H9 (cell line): Measurements from ENCODE around the gene DCP1B. TPM values are rescaled to one million over a fixed set of nuclear protein-coding genes. Genes with fewer than 3 reads are reported as not detected.

Experiments
- DNase-seq: peaks from one replicate; pipeline ENCODE4 v3.0.0-alpha.2; 2017
- H2AFZ ChIP-seq: one replicate; pipeline ENCODE4 v1.6.1; 2013; ENCODE audit warnings: mild to moderate bottlenecking, low read length, control low read depth, moderate library complexity
- H2AK5ac ChIP-seq: 2 replicates; pipeline ENCODE4 v1.6.1; 2013; ENCODE audit warnings: low read length, control low read depth, mixed read lengths; ENCODE audit not compliant: insufficient read length
- H2BK120ac ChIP-seq: one replicate; pipeline ENCODE4 v1.6.1; 2013; ENCODE audit warnings: low read depth, mild to moderate bottlenecking, low read length, control low read depth, inconsistent platforms; ENCODE audit not compliant: poor library complexity, severe bottlenecking
- H2BK12ac ChIP-seq: 2 replicates; pipeline ENCODE4 v1.6.1; 2013; ENCODE audit warnings: low read length, control low read depth, mixed read lengths, low read depth; ENCODE audit not compliant: insufficient read length
- H2BK15ac ChIP-seq: 2 replicates; pipeline ENCODE4 v1.6.1; 2013; ENCODE audit warnings: low read depth, low read length, control low read depth
- H2BK20ac ChIP-seq: one replicate; pipeline ENCODE4 v1.6.1; 2013; ENCODE audit warnings: low read depth, mild to moderate bottlenecking, low read length, control low read depth, inconsistent platforms; ENCODE audit not compliant: poor library complexity, severe bottlenecking
- H2BK5ac ChIP-seq: 2 replicates; pipeline ENCODE4 v1.6.1; 2013; ENCODE audit warnings: low read length, control low read depth, mixed read lengths; ENCODE audit not compliant: insufficient read length
- H3K14ac ChIP-seq: 2 replicates; pipeline ENCODE4 v1.6.1; 2013; ENCODE audit warnings: low read length, control low read depth; ENCODE audit not compliant: insufficient read depth
- H3K18ac ChIP-seq: 2 replicates; pipeline ENCODE4 v1.6.1; 2013; ENCODE audit warnings: low read depth, mild to moderate bottlenecking, mixed read lengths, low read length, control low read depth; ENCODE audit not compliant: insufficient read length
- H3K23ac ChIP-seq: 2 replicates; pipeline ENCODE4 v1.6.1; 2013; ENCODE audit warnings: low read length, control low read depth, mixed read lengths, low read depth; ENCODE audit not compliant: insufficient read length
- H3K23me2 ChIP-seq: 2 replicates; pipeline ENCODE4 v1.6.1; 2013; ENCODE audit warnings: low read depth, mild to moderate bottlenecking, mixed read lengths, low read length, control low read depth; ENCODE audit not compliant: insufficient read length, poor library complexity, severe bottlenecking
- H3K27ac ChIP-seq: 2 replicates; pipeline ENCODE4 v1.5.1; 2013; ENCODE audit warnings: low read length, control low read depth, mixed read lengths, low read depth; ENCODE audit not compliant: insufficient read length
- H3K27me3 ChIP-seq: 2 replicates; pipeline ENCODE4 v1.6.1; 2013; ENCODE audit warnings: low read length, control low read depth, inconsistent platforms; ENCODE audit not compliant: insufficient read depth
- H3K4ac ChIP-seq: 2 replicates; pipeline ENCODE4 v1.6.1; 2013; ENCODE audit warnings: low read depth, mild to moderate bottlenecking, control low read depth, inconsistent platforms, low read length, moderate library complexity
- H3K4me1 ChIP-seq: 2 replicates; pipeline ENCODE4 v1.6.1; 2013; ENCODE audit warnings: low read length, control low read depth, inconsistent platforms; ENCODE audit not compliant: insufficient read depth
- H3K4me2 ChIP-seq: 2 replicates; pipeline ENCODE4 v1.6.1; 2013; ENCODE audit warnings: low read length, control low read depth, mixed read lengths; ENCODE audit not compliant: insufficient read length, insufficient read depth
- H3K56ac ChIP-seq: 2 replicates; pipeline ENCODE4 v1.6.1; 2013; ENCODE audit warnings: low read depth, mild to moderate bottlenecking, mixed read lengths, low read length, control low read depth; ENCODE audit not compliant: insufficient read length
- H3K79me1 ChIP-seq: 2 replicates; pipeline ENCODE4 v1.6.1; 2013; ENCODE audit warnings: low read depth, mild to moderate bottlenecking, moderate library complexity, low read length, control low read depth, inconsistent platforms; ENCODE audit not compliant: insufficient read depth, poor library complexity, severe bottlenecking
- H3K79me2 ChIP-seq: 2 replicates; pipeline ENCODE4 v1.6.1; 2013; ENCODE audit warnings: low read length, control low read depth, inconsistent platforms; ENCODE audit not compliant: insufficient read depth
- H3K9ac ChIP-seq: 2 replicates; pipeline ENCODE4 v1.6.1; 2013; ENCODE audit warnings: low read length, control low read depth, mixed read lengths; ENCODE audit not compliant: insufficient read length; ENCODE audit errors: extremely low read depth
- H3K9me3 ChIP-seq: one replicate; pipeline ENCODE4 v1.6.1; 2013; ENCODE audit warnings: low read depth, low read length, inconsistent platforms; ENCODE audit not compliant: control insufficient read depth
- H3T11ph ChIP-seq: one replicate; pipeline ENCODE4 v1.6.1; 2013; ENCODE audit warnings: mild to moderate bottlenecking, low read length, control low read depth, inconsistent platforms
- H4K20me1 ChIP-seq: one replicate; pipeline ENCODE4 v1.6.1; 2013; ENCODE audit not compliant: control insufficient read depth, insufficient read length, insufficient read depth
- H4K5ac ChIP-seq: 2 replicates; pipeline ENCODE4 v1.6.1; 2013; ENCODE audit warnings: low read depth, mild to moderate bottlenecking, mixed read lengths, low read length, control low read depth; ENCODE audit not compliant: insufficient read length
- H4K8ac ChIP-seq: replicated peaks from 2 replicates; pipeline ENCODE4 v1.6.1; 2013; ENCODE audit warnings: low read length, control low read depth, mixed read lengths, low read depth; ENCODE audit not compliant: insufficient read length
- H4K91ac ChIP-seq: 2 replicates; pipeline ENCODE4 v1.6.1; 2013; ENCODE audit warnings: low read depth, mild to moderate bottlenecking, moderate library complexity, mixed read lengths, low read length, control low read depth; ENCODE audit not compliant: insufficient read length
- H3K27ac Mint-ChIP-seq, 3 experiments: 2 replicates in 2 of 3; 3 replicates in 1 of 3; pipeline ENCODE4 v1.8.0; 2020 to 2021; ENCODE audit warnings: mixed read lengths in 3 of 3, mild to moderate bottlenecking in 1 of 3, moderate library complexity in 1 of 3
- H3K27me3 Mint-ChIP-seq: 2 replicates; pipeline ENCODE4 v1.8.0; 2021; ENCODE audit warnings: low read depth, mild to moderate bottlenecking, moderate library complexity, mixed read lengths
- H3K36me3 Mint-ChIP-seq, 3 experiments: 2 replicates in 2 of 3; 3 replicates in 1 of 3; pipeline ENCODE4 v1.8.0; 2020 to 2021; ENCODE audit warnings: low read depth in 3 of 3, mixed read lengths in 3 of 3; ENCODE audit not compliant: insufficient read depth in 1 of 3
- H3K4me1 Mint-ChIP-seq, 2 experiments: 2 replicates each; pipeline ENCODE4 v1.8.0; 2020; ENCODE audit warnings: mixed read lengths in 2 of 2
- H3K4me3 Mint-ChIP-seq, 2 experiments: 2 replicates in 1 of 2; 3 replicates in 1 of 2; pipeline ENCODE4 v1.8.0; 2020 to 2021; ENCODE audit warnings: mild to moderate bottlenecking in 2 of 2, mixed read lengths in 2 of 2, moderate library complexity in 1 of 2
- H3K9me3 Mint-ChIP-seq, 2 experiments: 2 replicates in 1 of 2; 3 replicates in 1 of 2; pipeline ENCODE4 v1.8.0; 2020; ENCODE audit warnings: mild to moderate bottlenecking in 2 of 2, mixed read lengths in 2 of 2, moderate library complexity in 1 of 2
- WGBS: extraction: QIAGEN DNeasy Blood & Tissue Kit; methylation state at CpG from one replicate; pipeline ENCODE4 v1.1.7; 2013; ENCODE audit warnings: missing lambda C conversion rate, low lambda C conversion rate, mixed read lengths; ENCODE audit not compliant: insufficient read length; ENCODE audit errors: extremely low coverage; 5-methylcytosine and 5-hydroxymethylcytosine counted together
- total RNA-seq: library from RNA; stranded (reverse); gene quantifications from 2 replicates; pipeline ENCODE4 v1.2.1, GENCODE V29; 2021
- TF ChIP-seq, protein P1 (sequence below): fragments of 200-600 bp; sonication (generic); conservative IDR thresholded peaks from 3 replicates; pipeline ENCODE4 v1.8.0; 2021; ENCODE audit warnings: antibody characterized with exemption, mild to moderate bottlenecking

Gene DCP1B
- total RNA-seq, 1 experiment from 2014 or later: 11.2 TPM

GRCh38 chr12:1907652-1908611 lies 96.3 kb downstream of the DCP1B start:
- Histone ChIP-seq H3K79me1 (no peaks in the 10 kb centered on the region), H4K8ac (no peak overlapping the region), H3K9ac (no peak overlapping the region), H3K9me3 (no peaks in the 10 kb centered on the region), H3K14ac (no peak overlapping the region), H3K18ac (no peak overlapping the region), H4K91ac (no peak overlapping the region), H3K27me3 (no peaks in the 10 kb centered on the region), H3K79me2 (no peaks in the 10 kb centered on the region), H2BK12ac (no peak overlapping the region), H2BK120ac (no peak overlapping the region), H3K23ac (no peak overlapping the region), H3T11ph (no peak overlapping the region), H2AFZ (no peak overlapping the region), H3K4me2 (no peak overlapping the region), H2BK15ac (no peak overlapping the region), H2AK5ac (no peak overlapping the region), H3K4ac (no peak overlapping the region), H3K23me2 (no peaks in the 10 kb centered on the region), H4K20me1 (no peaks in the 10 kb centered on the region), H3K56ac (no peak overlapping the region), H3K27ac (no peak overlapping the region), H4K5ac (no peak overlapping the region), H2BK5ac (no peak overlapping the region), H3K4me1 (no peaks in the 10 kb centered on the region), H2BK20ac (no peak overlapping the region)
- Mint-ChIP-seq H3K27me3 (peaks cover 4% of the 10 kb centered on the region; the same call in 1 of the 2 replicates), H3K9me3 (peaks cover 15 to 24% of the 10 kb centered on the region in 2 experiments), H3K36me3 (peaks cover 2 to 31% (median 3%) of the 10 kb centered on the region in 3 experiments; a peak in 6 of 7 replicates), H3K4me3 (no peak overlapping the region), H3K4me1 (peaks cover 0 to 3% of the 10 kb centered on the region in 2 experiments; a peak in 2 of 4 replicates), H3K27ac (no peak overlapping the region)
- WGBS: no CpG with 5 or more reads among the region's 67 CpGs
- peak; percentile 65 for DNase-seq
- TF ChIP-seq, protein P1, sequence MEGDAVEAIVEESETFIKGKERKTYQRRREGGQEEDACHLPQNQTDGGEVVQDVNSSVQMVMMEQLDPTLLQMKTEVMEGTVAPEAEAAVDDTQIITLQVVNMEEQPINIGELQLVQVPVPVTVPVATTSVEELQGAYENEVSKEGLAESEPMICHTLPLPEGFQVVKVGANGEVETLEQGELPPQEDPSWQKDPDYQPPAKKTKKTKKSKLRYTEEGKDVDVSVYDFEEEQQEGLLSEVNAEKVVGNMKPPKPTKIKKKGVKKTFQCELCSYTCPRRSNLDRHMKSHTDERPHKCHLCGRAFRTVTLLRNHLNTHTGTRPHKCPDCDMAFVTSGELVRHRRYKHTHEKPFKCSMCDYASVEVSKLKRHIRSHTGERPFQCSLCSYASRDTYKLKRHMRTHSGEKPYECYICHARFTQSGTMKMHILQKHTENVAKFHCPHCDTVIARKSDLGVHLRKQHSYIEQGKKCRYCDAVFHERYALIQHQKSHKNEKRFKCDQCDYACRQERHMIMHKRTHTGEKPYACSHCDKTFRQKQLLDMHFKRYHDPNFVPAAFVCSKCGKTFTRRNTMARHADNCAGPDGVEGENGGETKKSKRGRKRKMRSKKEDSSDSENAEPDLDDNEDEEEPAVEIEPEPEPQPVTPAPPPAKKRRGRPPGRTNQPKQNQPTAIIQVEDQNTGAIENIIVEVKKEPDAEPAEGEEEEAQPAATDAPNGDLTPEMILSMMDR: no peak
